ENCODE measurements around the gene CDRT4.
A peak's percentile ranks its signal among the peaks of the same experiment; 100 is the strongest.

The CDRT4 gene

GRCh38 chr17:15436473-15437302 is 30.7 kb downstream of the CDRT4 start:
- peak in 6 of 10 donors; percentile 31 to 80 (median 54) for DNase-seq

GRCh38 chr17:15434956-15435355 is 32.5 kb downstream of the CDRT4 start:
- no peak for DNase-seq
- intact Hi-C loops (cut with DNase I), result no loop called here

More at GRCh38 chr17:15436473-15437302, 30.7 kb downstream of the CDRT4 start:
- intact Hi-C loops (cut with DNase I), result no loop called here

- DNase-seq, result no peak
- intact Hi-C loops (cut with DNase I), result no loop called here
Observed at GRCh38 chr17:15432807-15433611, 34.4 kb downstream of the CDRT4 start.

GRCh38 chr17:15431766-15432165 is 35.7 kb downstream of the CDRT4 start:
- no peak for DNase-seq
- intact Hi-C loops (cut with DNase I), result no loop called here

GRCh38 chr17:15431196-15431595 is 36.2 kb downstream of the CDRT4 start:
- intact Hi-C loops (cut with DNase I), result no loop called here
- no peak for DNase-seq

- intact Hi-C loops (cut with DNase I), result no loop called here
- DNase-seq, result no peak
Observed at GRCh38 chr17:15424521-15424920, 42.9 kb downstream of the CDRT4 start.

GRCh38 chr17:15422392-15422965 is 44.9 kb downstream of the CDRT4 start:
- no peak for DNase-seq
- intact Hi-C loops (cut with DNase I), result no loop called here

GRCh38 chr17:15418781-15419180 is 48.6 kb downstream of the CDRT4 start:
- peak in 1 of 10 donors; percentile 52 for DNase-seq
- intact Hi-C loops (cut with DNase I), result no loop called here

GRCh38 chr17:15414532-15415306 is 52.7 kb downstream of the CDRT4 start:
- DNase-seq, result peak in 5 of 10 donors; percentile 24 to 83 (median 42)

GRCh38 chr17:15413101-15413771 is 54.2 kb downstream of the CDRT4 start:
- peak in 1 of 10 donors; percentile 30 for DNase-seq
- intact Hi-C loops (cut with DNase I), result no loop called here

More at GRCh38 chr17:15414532-15415306, 52.7 kb downstream of the CDRT4 start:
- intact Hi-C loops (cut with DNase I), result no loop called here

- peak in 1 of 10 donors; percentile 59 for DNase-seq
- intact Hi-C loops (cut with DNase I), result no loop called here
Observed at GRCh38 chr17:15412606-15413005, 54.8 kb downstream of the CDRT4 start.

- intact Hi-C loops (cut with DNase I), result no loop called here
- DNase-seq, result no peak
Observed at GRCh38 chr17:15411384-15412198, 55.8 kb downstream of the CDRT4 start.

GRCh38 chr17:15409721-15410250 is 57.6 kb downstream of the CDRT4 start:
- intact Hi-C loops (cut with DNase I), result no loop called here

GRCh38 chr17:15408803-15409202 is 58.6 kb downstream of the CDRT4 start:
- no peak for DNase-seq
- intact Hi-C loops (cut with DNase I), result no loop called here

More at GRCh38 chr17:15409721-15410250, 57.6 kb downstream of the CDRT4 start:
- DNase-seq, result peak in 1 of 10 donors; percentile 23

- DNase-seq, result no peak
- intact Hi-C loops (cut with DNase I), result no loop called here
Observed at GRCh38 chr17:15406081-15406480, 61.3 kb downstream of the CDRT4 start.

GRCh38 chr17:15405058-15405415 is 62.4 kb downstream of the CDRT4 start:
- no peak for DNase-seq
- intact Hi-C loops (cut with DNase I), result no loop called here

- intact Hi-C loops (cut with DNase I), result no loop called here
Observed at GRCh38 chr17:15404106-15405057, 63.0 kb downstream of the CDRT4 start.

More at GRCh38 chr17:15404106-15405057, 63.0 kb downstream of the CDRT4 start:
- DNase-seq, result no peak

Measured in posterior cingulate gyrus (tissue), 11 donors.